Nucleus accumbens (tissue), 56 donors: Measurements from ENCODE around the gene RNF167.

Experiments used
- DNase-seq, 56 donors: peaks; one replicate each; lab custom pipeline; 2025; lab: John Stamatoyannopoulos, UW

The RNF167 gene

GRCh38 chr17:4970273-4970672 is 30.2 kb downstream of the RNF167 start:
- DNase-seq, result no peak

GRCh38 chr17:4971826-4972225 is 31.8 kb downstream of the RNF167 start:
- DNase-seq, result no peak

- DNase-seq, result no peak
These were observed 32.3 kb downstream of the RNF167 start for GRCh38 chr17:4972322-4972721.

- DNase-seq, result no peak
These were observed 32.7 kb downstream of the RNF167 start for GRCh38 chr17:4972752-4973151.

GRCh38 chr17:4973256-4974114 is 33.4 kb downstream of the RNF167 start:
- no peak for DNase-seq

- no peak for DNase-seq
These were observed 34.1 kb downstream of the RNF167 start for GRCh38 chr17:4974115-4974670.

- no peak for DNase-seq
These were observed 38.7 kb downstream of the RNF167 start for GRCh38 chr17:4978726-4979125.

- DNase-seq, result peak in 6 of 56 donors; percentile 5 to 22 (median 13)
These were observed 40.7 kb downstream of the RNF167 start for GRCh38 chr17:4980644-4981216.

GRCh38 chr17:4982305-4982704 is 42.2 kb downstream of the RNF167 start:
- no peak for DNase-seq

- peak in 3 of 56 donors; percentile 7 to 19 (median 10) for DNase-seq
These were observed 46.3 kb downstream of the RNF167 start for GRCh38 chr17:4986403-4986802.

GRCh38 chr17:4986951-4987766 is 47.1 kb downstream of the RNF167 start, which contains the start of gene CAMTA2:
TSS of gene CAMTA2 (minus strand) at chr17:4987675. CDS start at chr17:4986222, 1,453 bp downstream.
- DNase-seq, result peak; percentile 20 to 93 (median 79)

GRCh38 chr17:4987767-4988567 is 47.9 kb downstream of the RNF167 start:
- DNase-seq, result peak in 4 of 56 donors; percentile 27 to 77 (median 66)

GRCh38 chr17:4994081-4994595 is 54.1 kb downstream of the RNF167 start:
- no peak for DNase-seq
